ENCODE results near the gene ZNF625.

DNA sequence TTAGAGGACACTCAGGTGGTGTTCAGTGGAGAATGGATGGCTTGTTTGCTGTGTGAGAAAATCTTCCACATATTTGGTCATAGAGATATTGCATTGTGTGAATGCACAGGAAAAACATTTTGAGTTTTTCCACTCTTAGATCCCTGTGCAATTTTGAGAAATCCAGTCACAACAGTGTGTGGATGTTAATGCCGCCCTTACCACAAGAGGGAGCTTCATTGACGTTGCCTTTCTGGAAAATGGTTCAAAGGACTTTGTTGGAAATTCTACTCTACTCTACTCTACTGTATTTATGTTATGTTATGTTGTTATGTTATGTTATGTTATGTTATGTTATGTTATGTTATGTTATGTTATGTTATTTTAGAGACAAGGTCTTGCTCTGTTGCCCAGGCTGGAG lies 29.8 kb downstream of the ZNF625 start:
- TF ChIP-seq CTCF (IDR thresholded peaks at IDR 0.05) (no peak), POLR2AphosphoS5 (IDR thresholded peaks at IDR 0.05; ENCODE audit: low read depth, low read length) (no peak), SIN3A (IDR thresholded peaks at IDR 0.05; ENCODE audit: borderline replicate concordance, insufficient read depth, low read depth, low read length) (no peak), TCF7L2 (IDR thresholded peaks at IDR 0.05; ENCODE audit: low read depth, low read length) (no peak)
- TF ChIP-seq, protein P1, sequence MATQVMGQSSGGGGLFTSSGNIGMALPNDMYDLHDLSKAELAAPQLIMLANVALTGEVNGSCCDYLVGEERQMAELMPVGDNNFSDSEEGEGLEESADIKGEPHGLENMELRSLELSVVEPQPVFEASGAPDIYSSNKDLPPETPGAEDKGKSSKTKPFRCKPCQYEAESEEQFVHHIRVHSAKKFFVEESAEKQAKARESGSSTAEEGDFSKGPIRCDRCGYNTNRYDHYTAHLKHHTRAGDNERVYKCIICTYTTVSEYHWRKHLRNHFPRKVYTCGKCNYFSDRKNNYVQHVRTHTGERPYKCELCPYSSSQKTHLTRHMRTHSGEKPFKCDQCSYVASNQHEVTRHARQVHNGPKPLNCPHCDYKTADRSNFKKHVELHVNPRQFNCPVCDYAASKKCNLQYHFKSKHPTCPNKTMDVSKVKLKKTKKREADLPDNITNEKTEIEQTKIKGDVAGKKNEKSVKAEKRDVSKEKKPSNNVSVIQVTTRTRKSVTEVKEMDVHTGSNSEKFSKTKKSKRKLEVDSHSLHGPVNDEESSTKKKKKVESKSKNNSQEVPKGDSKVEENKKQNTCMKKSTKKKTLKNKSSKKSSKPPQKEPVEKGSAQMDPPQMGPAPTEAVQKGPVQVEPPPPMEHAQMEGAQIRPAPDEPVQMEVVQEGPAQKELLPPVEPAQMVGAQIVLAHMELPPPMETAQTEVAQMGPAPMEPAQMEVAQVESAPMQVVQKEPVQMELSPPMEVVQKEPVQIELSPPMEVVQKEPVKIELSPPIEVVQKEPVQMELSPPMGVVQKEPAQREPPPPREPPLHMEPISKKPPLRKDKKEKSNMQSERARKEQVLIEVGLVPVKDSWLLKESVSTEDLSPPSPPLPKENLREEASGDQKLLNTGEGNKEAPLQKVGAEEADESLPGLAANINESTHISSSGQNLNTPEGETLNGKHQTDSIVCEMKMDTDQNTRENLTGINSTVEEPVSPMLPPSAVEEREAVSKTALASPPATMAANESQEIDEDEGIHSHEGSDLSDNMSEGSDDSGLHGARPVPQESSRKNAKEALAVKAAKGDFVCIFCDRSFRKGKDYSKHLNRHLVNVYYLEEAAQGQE (IDR thresholded peaks at IDR 0.05; ENCODE audit: insufficient read depth in 1 of 2, low read depth in 2 of 2, low read length in 1 of 2), result no peak

Data from Panc1 (cell line).